IMR-90 (cell line): ENCODE measurements around the gene ACTA1. TPM values are rescaled to one million over a fixed set of nuclear protein-coding genes. Genes with fewer than 3 reads are reported as not detected.
A peak's percentile ranks its signal among the peaks of the same experiment; 100 is the strongest.

Source experiments
- ATAC-seq: fragments of 200-7000 bp; cut with Tn5 transposase; 2 replicates; pipeline ENCODE4 v1.9.1; 2020; ENCODE audit warnings: low read depth, mild to moderate bottlenecking, moderate library complexity
- Bru-seq: library from RNA; stranded (reverse); fragments of 400-500 nt; gene quantifications from one replicate; lab custom pipeline; 2021; lab: Mats Ljungman, UMichigan
- BruChase-seq, 2 experiments: library from RNA; stranded (reverse); fragments of 400-500 nt; gene quantifications; one replicate each; lab custom pipeline; 2021; lab: Mats Ljungman, UMichigan
- BruUV-seq: library from RNA; stranded (reverse); fragments of 400-500 nt; replicated peaks from 2 replicates; lab custom pipeline; 2021; lab: Mats Ljungman, UMichigan
- CTCF ChIA-PET: fragments of 300-600 bp; formaldehyde crosslinking; extraction: SDS; loops from one replicate; lab custom pipeline; 2021; ENCODE audit warnings: antibody characterized with exemption; lab: Yijun Ruan, JAX
- POLR2A ChIA-PET: fragments of 300-600 bp; sonication (Branson Sonifier 250); formaldehyde crosslinking; loops from one replicate; lab custom pipeline; 2022; ENCODE audit warnings: antibody characterized with exemption; ENCODE audit not compliant: unreplicated experiment; lab: Charles Lee
- DNase-seq: peaks from one replicate; pipeline ENCODE4 v3.0.0; 2013
- H2AFZ ChIP-seq: replicated peaks from 2 replicates; pipeline ENCODE3; 2013; ENCODE audit warnings: low read length, mild to moderate bottlenecking; ENCODE audit not compliant: poor library complexity
- H2AK5ac ChIP-seq: 2 replicates; pipeline ENCODE4 v1.6.1; 2013; ENCODE audit warnings: low read depth, low read length, inconsistent platforms
- H2AK9ac ChIP-seq: replicated peaks from 2 replicates; pipeline ENCODE3; 2013; ENCODE audit warnings: mild to moderate bottlenecking, low read depth, low read length, moderate library complexity; ENCODE audit not compliant: poor library complexity
- H2BK120ac ChIP-seq: 2 replicates; pipeline ENCODE4 v1.6.1; 2013; ENCODE audit warnings: low read depth, low read length, inconsistent platforms
- H2BK15ac ChIP-seq: 3 replicates; pipeline ENCODE4 v1.6.1; 2013; ENCODE audit warnings: low read depth, low read length, inconsistent platforms
- H2BK20ac ChIP-seq: 2 replicates; pipeline ENCODE4 v1.6.1; 2013; ENCODE audit warnings: low read depth, mild to moderate bottlenecking, inconsistent platforms, low read length, moderate library complexity
- H2BK5ac ChIP-seq: 2 replicates; pipeline ENCODE4 v1.6.1; 2013; ENCODE audit warnings: mild to moderate bottlenecking, low read depth, low read length, inconsistent platforms; ENCODE audit not compliant: poor library complexity, severe bottlenecking
- H3K14ac ChIP-seq: replicated peaks from 2 replicates; pipeline ENCODE4 v1.6.1; 2013; ENCODE audit warnings: low read depth, low read length, inconsistent platforms
- H3K18ac ChIP-seq: 2 replicates; pipeline ENCODE4 v1.6.1; 2013; ENCODE audit warnings: low read depth, low read length, control low read depth
- H3K23ac ChIP-seq: 2 replicates; pipeline ENCODE4 v1.6.1; 2013; ENCODE audit warnings: low read depth, low read length, inconsistent platforms
- H3K27ac ChIP-seq: 2 replicates; pipeline ENCODE4 v1.5.1; 2013; ENCODE audit warnings: mild to moderate bottlenecking, control low read depth, low read length; ENCODE audit not compliant: insufficient read depth
- H3K27me3 ChIP-seq: 2 replicates; pipeline ENCODE4 v1.6.1; 2013; ENCODE audit warnings: low read length; ENCODE audit not compliant: control insufficient read depth, insufficient read depth
- H3K36me3 ChIP-seq: 2 replicates; pipeline ENCODE4 v1.6.1; 2013; ENCODE audit warnings: low read length, mixed read lengths; ENCODE audit not compliant: control insufficient read depth, insufficient read depth
- H3K4ac ChIP-seq: 2 replicates; pipeline ENCODE4 v1.6.1; 2013; ENCODE audit warnings: low read depth, low read length, inconsistent platforms
- H3K4me1 ChIP-seq: 2 replicates; pipeline ENCODE4 v1.6.1; 2013; ENCODE audit warnings: low read length, mixed read lengths; ENCODE audit not compliant: control insufficient read depth, insufficient read depth
- H3K4me2 ChIP-seq: 2 replicates; pipeline ENCODE4 v1.6.1; 2013; ENCODE audit warnings: low read depth, mild to moderate bottlenecking, control low read depth, low read length, moderate library complexity
- H3K4me3 ChIP-seq: 2 replicates; pipeline ENCODE4 v1.5.1; 2013; ENCODE audit warnings: low read depth, mild to moderate bottlenecking, control low read depth, low read length, moderate library complexity; ENCODE audit not compliant: insufficient read depth
- H3K56ac ChIP-seq: 2 replicates; pipeline ENCODE4 v1.6.1; 2013; ENCODE audit warnings: low read length, inconsistent platforms; ENCODE audit not compliant: insufficient read depth; ENCODE audit errors: extremely low read depth
- H3K79me1 ChIP-seq, 2 experiments: 2 replicates each; pipeline ENCODE4 v1.6.1; 2013; ENCODE audit warnings: low read length in 2 of 2, inconsistent platforms in 1 of 2, low read depth in 1 of 2
- H3K9ac ChIP-seq: 2 replicates; pipeline ENCODE4 v1.6.1; 2013; ENCODE audit warnings: low read depth, low read length, control low read depth
- H3K9me1 ChIP-seq: 2 replicates; pipeline ENCODE4 v1.6.1; 2013; ENCODE audit warnings: low read length, inconsistent platforms; ENCODE audit not compliant: insufficient read depth
- H3K9me3 ChIP-seq: 2 replicates; pipeline ENCODE4 v1.6.1; 2013; ENCODE audit warnings: low read length; ENCODE audit not compliant: control insufficient read depth, insufficient read depth
- H4K20me1 ChIP-seq: 2 replicates; pipeline ENCODE4 v1.6.1; 2013; ENCODE audit warnings: low read length, inconsistent platforms; ENCODE audit not compliant: insufficient read depth
- H4K5ac ChIP-seq: 2 replicates; pipeline ENCODE4 v1.6.1; 2013; ENCODE audit warnings: mild to moderate bottlenecking, low read depth, low read length, control low read depth
- H4K8ac ChIP-seq, 2 experiments: 2 replicates each; pipeline ENCODE4 v1.6.1; 2013; ENCODE audit warnings: low read depth in 2 of 2, low read length in 2 of 2, control low read depth in 1 of 2, inconsistent platforms in 1 of 2
- H4K91ac ChIP-seq: 2 replicates; pipeline ENCODE4 v1.6.1; 2013; ENCODE audit warnings: low read depth, low read length, inconsistent platforms; ENCODE audit not compliant: insufficient read depth
- CEBPB ChIP-seq: IDR thresholded peaks from 2 replicates; pipeline ENCODE4 v1.6.1; 2012; ENCODE audit warnings: low read depth, low read length, improper control_type of control experiment
- FOS ChIP-seq: fragments of 150-350 bp; IDR thresholded peaks from 2 replicates; pipeline ENCODE4 v1.6.1; 2016; ENCODE audit warnings: low read depth, low read length
- MAFK ChIP-seq: IDR thresholded peaks from 2 replicates; pipeline ENCODE4 v1.6.1; 2012; ENCODE audit warnings: low read depth, low read length, improper control_type of control experiment
- MAZ ChIP-seq: IDR thresholded peaks from 2 replicates; pipeline ENCODE4 v1.6.1; 2012; ENCODE audit warnings: low read depth, mild to moderate bottlenecking, low read length, improper control_type of control experiment, moderate library complexity, borderline replicate concordance
- MXI1 ChIP-seq: IDR thresholded peaks from 2 replicates; pipeline ENCODE4 v1.6.1; 2012; ENCODE audit warnings: low read depth, mild to moderate bottlenecking, low read length, moderate library complexity, borderline replicate concordance
- NFE2L2 ChIP-seq: fragments of 150-350 bp; IDR thresholded peaks from 2 replicates; pipeline ENCODE4 v1.6.1; 2016; ENCODE audit warnings: low read depth, mild to moderate bottlenecking, low read length
- RAD21 ChIP-seq: IDR thresholded peaks from 2 replicates; pipeline ENCODE4 v1.6.1; 2012; ENCODE audit warnings: low read length, improper control_type of control experiment
- RCOR1 ChIP-seq: IDR thresholded peaks from 2 replicates; pipeline ENCODE4 v1.6.1; 2012; ENCODE audit warnings: mild to moderate bottlenecking, low read length, improper control_type of control experiment; ENCODE audit not compliant: insufficient replicate concordance
- RFX5 ChIP-seq: IDR thresholded peaks from 2 replicates; pipeline ENCODE4 v1.8.0; 2012; ENCODE audit warnings: low read depth, mild to moderate bottlenecking, low read length, moderate library complexity
- SMC3 ChIP-seq: fragments of 150-350 bp; IDR thresholded peaks from 2 replicates; pipeline ENCODE4 v1.6.1; 2016; ENCODE audit warnings: low read depth, mild to moderate bottlenecking, antibody characterized with exemption, low read length, moderate library complexity
- WGBS, 2 experiments: methylation state at CpG; one replicate each; pipeline versions ENCODE4 v1.1.5 to v1.1.7; 2013; ENCODE audit warnings: missing lambda C conversion rate in 2 of 2; ENCODE audit not compliant: insufficient read length in 1 of 2; ENCODE audit errors: extremely low coverage in 2 of 2; 5-methylcytosine and 5-hydroxymethylcytosine counted together
- dilution Hi-C: fragments of 300-500 bp; cut with HindIII; formaldehyde crosslinking; loops from one replicate; pipeline ENCODE4 v1.14.3; 2018; ENCODE audit warnings: low sequenced_read_pairs; ENCODE audit not compliant: unreplicated experiment
- in situ Hi-C: fragments of 300-500 bp; cut with MboI; formaldehyde crosslinking; loops from 3 replicates; pipeline ENCODE4 v1.14.3; 2019; ENCODE audit warnings: low sequenced_read_pairs, inconsistent platforms, mixed read lengths
- intact Hi-C: fragments of 100-400 bp; cut with micrococcal nuclease; formaldehyde crosslinking; loops from 2 replicates; pipeline ENCODE4 v1.10.0; 2022
- long read RNA-seq: library from polyadenylated mRNA; unstranded; transcript quantifications from one replicate; pipeline ENCODE4 v2.0.0, GENCODE V29; 2021; ENCODE audit not compliant: unreplicated experiment
- polyA plus RNA-seq, 3 experiments: library from polyadenylated mRNA; depleted of rRNA; stranded (reverse); fragments of >200 nt; gene quantifications; 2 replicates each; pipeline ENCODE4 v1.2.3, GENCODE V29; 2012; ENCODE audit warnings: low replicate concordance in 1 of 3
- total RNA-seq: library from RNA; depleted of rRNA; stranded (reverse); fragments of >200 nt; gene quantifications from 2 replicates; pipeline ENCODE4 v1.2.3, GENCODE V29; 2012; rRNA removed
- TF ChIP-seq, protein P1 (sequence below): fragments of 150-350 bp; IDR thresholded peaks from 2 replicates; pipeline ENCODE4 v1.6.1; 2016; ENCODE audit warnings: low read depth, mild to moderate bottlenecking, low read length, moderate library complexity, borderline replicate concordance

The ACTA1 gene
- not detected in 2 replicates for total RNA-seq
- polyA plus RNA-seq (2012; rRNA removed): not detected in 2 replicates
- not detected in 2 replicates for polyA plus RNA-seq (2012; cell fraction: cytosol; rRNA removed)
- polyA plus RNA-seq (2012; cell fraction: nucleus; rRNA removed; ENCODE audit: low replicate concordance): 0.78 and 1.9 TPM in 2 replicates
- percentile 15 among the genes with signal in this experiment for Bru-seq, nascent RNA
- BruChase-seq, experiment 1, labeled RNA remaining after a 6-hour chase: not detected
- not detected for BruChase-seq, experiment 2, labeled RNA remaining after a 2-hour chase
- long read RNA-seq: 0 reads

- H4K20me1 ChIP-seq: no peaks in the 10 kb centered on the region; the same call in 1 of the 2 replicates
- ATAC-seq (no peak), DNase-seq (no peak)
- 2% methylated on average over 8 of the region's 51 CpGs; no CpG with 5 or more reads in 1 of the 2 experiments for WGBS, 2 experiments
- no peak within 1 kb of the TSS for H2BK20ac ChIP-seq
- H2BK5ac ChIP-seq: no peak within 1 kb of the TSS
- no peak within 1 kb of the TSS for H3K9ac ChIP-seq
- H3K23ac ChIP-seq: no peak within 1 kb of the TSS; the same call in 1 of the 2 replicates
- no peak within 1 kb of the TSS for H3K27ac ChIP-seq
- H3K27me3 ChIP-seq: peaks cover 50% of the 10 kb centered on the region
- H3K56ac ChIP-seq: no peak within 1 kb of the TSS
- H2AK5ac ChIP-seq: no peak within 1 kb of the TSS
- H3K4me1 ChIP-seq: no peaks in the 10 kb centered on the region; the same call in 1 of the 2 replicates
- TF ChIP-seq MAZ (no peak), SMC3 (no peak), CEBPB (no peak), FOS (no peak), NFE2L2 (no peak), MXI1 (no peak), RCOR1 (no peak), RFX5 (no peak), MAFK (no peak), RAD21 (no peak)
- TF ChIP-seq, protein P1, sequence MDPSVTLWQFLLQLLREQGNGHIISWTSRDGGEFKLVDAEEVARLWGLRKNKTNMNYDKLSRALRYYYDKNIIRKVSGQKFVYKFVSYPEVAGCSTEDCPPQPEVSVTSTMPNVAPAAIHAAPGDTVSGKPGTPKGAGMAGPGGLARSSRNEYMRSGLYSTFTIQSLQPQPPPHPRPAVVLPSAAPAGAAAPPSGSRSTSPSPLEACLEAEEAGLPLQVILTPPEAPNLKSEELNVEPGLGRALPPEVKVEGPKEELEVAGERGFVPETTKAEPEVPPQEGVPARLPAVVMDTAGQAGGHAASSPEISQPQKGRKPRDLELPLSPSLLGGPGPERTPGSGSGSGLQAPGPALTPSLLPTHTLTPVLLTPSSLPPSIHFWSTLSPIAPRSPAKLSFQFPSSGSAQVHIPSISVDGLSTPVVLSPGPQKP: no peak
- H2AFZ ChIP-seq: peak within 1 kb of the TSS; percentile 23
- no peak within 1 kb of the TSS for H3K4me3 ChIP-seq
- dilution Hi-C loops: no loop called here
- no peak within 1 kb of the TSS for H3K18ac ChIP-seq
- H4K8ac ChIP-seq: no peak within 1 kb of the TSS
- intact Hi-C loops: no loop called here
- no peak within 1 kb of the TSS for H2BK15ac ChIP-seq
- H3K36me3 ChIP-seq: no peaks in the 10 kb centered on the region; the same call in none of the 2 replicates
- H3K4ac ChIP-seq: no peak within 1 kb of the TSS
- no TSS peak for BruUV-seq
- H2BK120ac ChIP-seq: no peak within 1 kb of the TSS
- no peak within 1 kb of the TSS for H2AK9ac ChIP-seq
- no peaks in the 10 kb centered on the region for H3K9me1 ChIP-seq
- H3K9me3 ChIP-seq: peaks cover 8% of the 10 kb centered on the region
- H4K5ac ChIP-seq: no peak within 1 kb of the TSS
- ChIA-PET POLR2A (no interaction called here), CTCF (no interaction called here)
- H3K4me2 ChIP-seq: no peak within 1 kb of the TSS; the same call in 1 of the 2 replicates
- no peak within 1 kb of the TSS for H4K91ac ChIP-seq
- in situ Hi-C loops: no loop called here
- no peaks in the 10 kb centered on the region for H3K79me1 ChIP-seq
- H3K14ac ChIP-seq: no peak within 1 kb of the TSS
Measured at GRCh38 chr1:229434005-229434640, at the start of gene ACTA1. ACTA1 (minus strand) TSS chr1:229434094; CDS start chr1:229433115, 979 bp downstream.
